SK-MEL-5 (cell line): ENCODE results near the gene NLRX1. TPM values are rescaled to one million over a fixed set of nuclear protein-coding genes. Genes with fewer than 3 reads are reported as not detected.
"Not testable (repeated sequence)": the region's sequence is repeated elsewhere in the genome, so short reads cannot be mapped to it uniquely, and the experiment has no call there.

ENCODE experiments used
- DNase-seq: peaks from one replicate; pipeline ENCODE4 v3.0.0-alpha.2; 2016; ENCODE audit warnings: low read depth, low spot score
- in situ Hi-C: cut with HindIII; loops from 2 replicates; pipeline ENCODE4 v1.10.0; 2016; ENCODE audit warnings: low sequenced_read_pairs, high pct_unique_total_duplicates, low pct_unique_long_range_greater_than_20kb
- total RNA-seq: library from RNA; depleted of rRNA; stranded (reverse); fragments of >200 nt; shearing (Covaris generic); gene quantifications from 2 replicates; pipeline ENCODE4 v1.2.3, GENCODE V29; 2014

NLRX1 gene
- total RNA-seq, 1 experiment from 2014 or later, result 8.7 TPM

DNA sequence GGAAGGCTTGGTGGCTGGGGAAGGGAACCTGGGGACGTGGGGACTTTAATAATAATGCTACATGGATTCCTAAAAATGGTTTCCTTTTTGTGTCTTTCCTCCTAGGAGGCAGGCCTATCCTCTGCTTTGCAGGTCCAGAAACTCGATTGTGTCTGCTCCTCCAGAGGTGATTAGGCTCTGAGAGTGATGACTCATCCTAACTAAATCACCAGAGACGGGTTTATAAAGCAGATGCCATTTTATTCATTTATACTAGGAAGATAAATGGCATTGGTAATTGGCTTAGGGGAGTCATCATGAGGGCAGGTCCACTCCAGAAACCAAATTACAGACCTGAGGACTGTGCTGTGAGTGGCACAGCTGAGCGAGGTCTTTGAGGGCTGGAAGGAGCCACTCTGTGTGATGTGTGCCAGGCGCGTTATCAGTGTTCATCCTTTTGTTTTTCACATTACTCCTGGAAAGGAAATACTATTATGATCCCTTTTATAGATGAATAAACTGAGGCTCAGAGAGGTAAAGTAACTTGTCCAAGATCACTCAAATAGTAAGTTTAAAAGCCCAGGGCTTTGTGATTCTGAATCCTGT is 7.1 kb downstream of the NLRX1 start:
- DNase-seq, result no peak
- in situ Hi-C loops, result no loop called here

DNA sequence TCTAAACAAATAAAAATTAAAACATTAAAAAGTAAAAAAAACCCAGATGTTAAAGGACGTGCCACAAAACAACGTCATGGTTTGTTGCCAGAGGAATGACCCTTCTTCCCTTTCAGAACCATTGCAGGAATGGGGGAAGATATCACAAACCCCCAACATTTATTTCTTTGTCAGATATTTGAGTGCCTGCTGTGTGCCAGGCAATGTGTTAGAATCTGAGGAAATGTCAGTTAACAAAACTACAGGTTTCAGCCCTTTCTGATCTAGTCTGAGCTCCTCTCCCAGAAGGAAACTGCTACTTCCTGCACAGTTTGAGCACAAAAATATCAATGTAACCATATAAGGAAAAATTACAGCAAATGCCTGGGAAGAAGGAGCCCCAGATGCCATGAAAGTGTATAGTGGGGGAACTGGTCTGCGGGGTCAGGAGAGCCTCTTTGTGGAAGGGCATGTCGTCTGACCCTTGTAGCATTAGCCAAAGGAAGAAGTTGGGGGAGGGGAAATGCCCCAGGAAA is 9.7 kb downstream of the NLRX1 start:
- in situ Hi-C loops, result no loop called here
- DNase-seq, result no peak

DNA sequence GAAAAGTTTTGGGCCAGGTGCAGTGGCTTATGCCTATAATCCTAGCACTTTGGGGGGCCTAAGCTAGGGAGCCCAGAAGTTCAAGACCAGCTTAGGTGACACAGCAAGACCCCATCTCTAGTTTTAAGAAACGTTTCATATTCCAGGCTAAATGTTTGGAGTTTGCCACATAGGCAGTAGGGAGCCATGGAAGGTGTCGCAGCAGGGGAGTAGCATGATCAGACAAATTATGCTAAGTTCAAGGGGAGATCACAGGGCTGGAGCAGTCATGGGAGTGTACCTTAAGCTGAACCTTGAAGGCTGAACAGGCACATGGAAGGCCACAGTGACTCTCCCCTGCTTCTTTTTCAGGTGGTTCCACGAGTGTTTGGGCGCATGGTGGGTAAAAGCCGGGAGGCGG is 10.8 kb downstream of the NLRX1 start:
- in situ Hi-C loops, result no loop called here
- no peak for DNase-seq

DNA sequence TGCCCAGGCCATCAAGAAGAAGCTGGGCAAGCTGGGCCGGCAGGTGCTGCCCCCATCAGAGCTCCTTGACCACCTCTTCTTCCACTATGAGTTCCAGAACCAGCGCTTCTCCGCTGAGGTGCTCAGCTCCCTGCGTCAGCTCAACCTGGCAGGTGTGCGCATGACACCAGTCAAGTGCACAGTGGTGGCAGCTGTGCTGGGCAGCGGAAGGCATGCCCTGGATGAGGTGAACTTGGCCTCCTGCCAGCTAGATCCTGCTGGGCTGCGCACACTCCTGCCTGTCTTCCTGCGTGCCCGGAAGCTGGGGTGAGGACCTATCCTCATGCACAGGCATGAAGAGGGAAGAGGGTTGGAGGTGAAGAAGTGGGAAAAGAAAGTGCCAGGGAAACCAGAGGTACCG is 11.5 kb downstream of the NLRX1 start:
- DNase-seq, result no peak
- in situ Hi-C loops, result no loop called here

DNA sequence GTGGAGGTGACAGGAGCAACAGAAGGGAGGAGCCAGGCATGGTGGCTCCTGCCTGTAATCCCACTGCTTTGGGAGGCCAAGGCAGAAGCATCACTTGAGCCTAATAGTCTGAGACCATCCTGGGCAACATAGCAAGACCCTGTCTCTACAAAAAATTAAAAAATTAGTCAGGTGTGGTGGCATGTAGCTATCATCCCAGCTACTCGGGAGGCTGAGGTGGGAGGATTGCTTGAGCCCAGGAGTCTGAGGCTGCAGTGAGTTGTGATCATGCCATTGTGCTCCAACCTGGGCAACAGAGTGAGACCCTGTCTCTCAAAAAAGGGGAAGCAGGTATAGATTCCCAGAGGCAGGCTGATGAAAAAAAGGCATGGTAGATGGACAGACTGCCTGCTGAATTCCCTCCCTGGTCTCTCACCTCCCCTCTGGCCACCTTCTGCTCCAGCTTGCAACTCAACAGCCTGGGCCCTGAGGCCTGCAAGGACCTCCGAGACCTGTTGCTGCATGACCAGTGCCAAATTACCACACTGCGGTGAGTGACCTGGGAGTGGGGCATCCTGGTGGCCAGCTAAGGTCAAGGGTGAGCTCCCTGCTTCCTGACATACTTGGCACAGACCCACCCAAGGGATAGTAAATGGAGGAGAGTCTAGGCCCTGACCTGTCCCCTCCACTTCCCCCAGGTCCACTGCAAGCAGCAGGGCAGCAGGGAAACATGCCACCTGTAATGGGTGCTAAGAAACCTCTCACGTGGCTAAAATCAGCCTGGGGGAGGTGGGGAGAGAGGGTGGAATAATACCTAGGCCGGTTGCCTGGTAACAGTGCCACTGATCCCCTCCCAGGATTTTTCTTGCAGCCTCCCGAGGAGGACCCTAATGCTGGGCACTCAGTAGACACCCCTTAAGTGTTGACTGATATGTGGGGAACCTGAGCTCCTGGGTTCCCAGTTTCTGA is 12.5 kb downstream of the NLRX1 start:
- no peak for DNase-seq
- in situ Hi-C loops, result no loop called here

DNA sequence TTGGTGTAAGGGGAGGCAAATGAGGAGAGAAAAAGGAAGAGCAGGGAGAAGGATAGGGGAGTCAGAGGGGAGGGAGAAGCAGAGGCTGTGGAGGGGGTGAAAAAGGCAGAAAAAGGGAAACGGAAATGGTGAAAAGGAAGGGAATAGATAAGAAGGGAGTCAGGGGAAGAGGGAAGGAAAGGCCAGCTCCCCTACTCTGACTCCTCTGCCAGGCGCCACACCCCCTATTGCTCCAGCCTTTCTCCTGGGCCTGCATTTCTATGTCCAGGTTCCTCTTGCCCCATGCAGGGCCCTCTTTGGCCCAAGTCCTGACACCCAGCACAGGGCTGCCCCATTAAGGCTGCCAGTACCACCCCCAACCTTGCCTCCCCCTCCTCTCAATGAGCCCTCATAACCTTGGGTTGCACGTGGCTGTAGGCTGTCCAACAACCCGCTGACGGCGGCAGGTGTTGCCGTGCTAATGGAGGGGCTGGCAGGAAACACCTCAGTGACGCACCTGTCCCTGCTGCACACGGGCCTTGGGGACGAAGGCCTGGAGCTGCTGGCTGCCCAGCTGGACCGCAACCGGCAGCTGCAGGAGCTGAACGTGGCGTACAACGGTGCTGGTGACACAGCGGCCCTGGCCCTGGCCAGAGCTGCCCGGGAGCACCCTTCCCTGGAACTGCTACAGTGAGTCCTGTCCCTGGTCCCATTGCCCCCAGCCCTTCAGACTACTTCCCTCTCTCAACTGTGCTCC is 13.3 kb downstream of the NLRX1 start:
- in situ Hi-C loops, result no loop called here
- no peak for DNase-seq

DNA sequence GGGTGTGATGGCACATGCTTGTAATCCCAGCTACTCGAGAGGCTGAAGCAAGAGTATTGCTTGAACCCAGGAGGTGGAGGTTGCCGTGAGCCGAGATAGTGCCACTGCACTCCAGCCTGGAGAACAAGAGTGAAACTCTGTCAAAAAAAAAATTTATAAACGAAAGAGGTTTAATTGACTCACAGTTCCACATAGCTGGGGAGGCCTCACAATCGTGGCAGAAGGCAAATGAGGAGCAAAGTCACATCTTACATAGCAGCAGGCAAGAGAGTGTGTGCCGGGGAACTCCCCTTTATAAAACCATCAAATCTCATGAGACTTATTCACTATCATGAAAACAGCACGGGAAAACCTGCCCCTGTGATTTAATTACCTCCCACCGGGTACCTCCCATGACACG is 15.9 kb downstream of the NLRX1 start:
- DNase-seq, in situ Hi-C loops: not testable (repeated sequence)

DNA sequence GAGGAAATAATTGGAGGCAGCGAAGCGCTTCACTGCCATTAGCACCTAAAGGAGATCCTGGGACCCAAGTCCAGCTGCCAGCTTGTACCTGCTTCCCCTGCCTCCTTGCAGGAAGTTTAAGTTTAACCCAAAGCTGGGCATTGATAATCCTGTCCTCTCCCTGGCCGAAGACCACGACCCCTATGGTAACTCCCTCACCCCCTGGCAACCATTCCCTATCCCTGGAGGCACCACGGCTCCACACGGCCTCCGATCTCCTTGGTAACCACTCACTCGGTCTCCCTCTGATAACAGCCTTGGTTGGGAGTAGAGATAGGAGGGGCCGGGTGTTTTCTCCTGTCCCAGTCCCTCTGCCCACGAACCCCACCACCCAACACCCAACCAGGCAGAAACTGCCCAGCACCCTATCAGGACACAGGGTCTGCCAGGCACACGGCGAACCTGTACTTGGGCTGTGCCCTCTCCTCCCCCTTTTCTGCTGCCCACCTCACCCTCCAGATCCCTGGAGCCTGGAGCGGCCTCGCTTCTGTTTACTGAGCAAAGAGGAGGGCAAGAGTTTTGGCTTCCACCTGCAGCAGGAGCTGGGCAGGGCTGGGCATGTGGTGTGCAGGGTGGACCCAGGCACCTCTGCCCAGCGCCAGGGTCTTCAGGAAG is 17.6 kb downstream of the NLRX1 start:
- in situ Hi-C loops, result no loop called here
- DNase-seq, result no peak

DNA sequence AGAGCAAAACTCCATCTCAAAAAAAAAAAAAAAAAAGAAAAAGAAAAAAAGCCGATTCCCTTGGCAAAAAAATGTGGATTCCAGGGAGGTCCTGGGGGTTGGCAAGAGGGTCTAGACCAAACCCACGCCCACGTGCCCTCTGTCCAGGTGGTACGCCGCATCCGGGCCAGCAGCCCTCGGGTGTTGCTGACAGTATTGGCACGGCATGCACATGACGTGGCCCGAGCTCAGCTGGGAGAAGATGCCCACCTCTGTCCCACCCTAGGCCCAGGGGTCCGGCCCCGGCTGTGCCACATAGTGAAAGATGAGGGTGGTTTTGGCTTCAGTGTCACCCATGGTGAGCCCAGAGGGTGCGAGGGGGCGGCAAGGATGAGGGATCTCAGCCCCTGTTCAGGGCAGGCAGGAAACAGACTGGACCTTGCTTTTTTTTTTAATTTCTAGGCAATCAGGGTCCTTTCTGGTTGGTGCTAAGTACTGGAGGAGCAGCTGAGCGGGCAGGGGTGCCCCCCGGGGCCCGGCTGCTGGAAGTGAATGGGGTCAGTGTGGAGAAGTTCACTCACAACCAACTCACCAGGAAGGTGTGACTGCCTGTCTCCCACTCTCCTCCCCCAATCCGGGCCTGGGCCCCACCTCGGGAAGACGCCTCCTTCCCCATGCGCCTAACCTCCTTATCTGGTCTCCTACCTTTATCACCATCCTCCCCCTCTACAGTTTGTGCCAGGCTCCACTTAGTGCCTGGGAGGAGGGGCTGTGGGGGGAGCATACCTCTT is 18.8 kb downstream of the NLRX1 start:
- in situ Hi-C loops, result no loop called here
- no peak for DNase-seq

DNA sequence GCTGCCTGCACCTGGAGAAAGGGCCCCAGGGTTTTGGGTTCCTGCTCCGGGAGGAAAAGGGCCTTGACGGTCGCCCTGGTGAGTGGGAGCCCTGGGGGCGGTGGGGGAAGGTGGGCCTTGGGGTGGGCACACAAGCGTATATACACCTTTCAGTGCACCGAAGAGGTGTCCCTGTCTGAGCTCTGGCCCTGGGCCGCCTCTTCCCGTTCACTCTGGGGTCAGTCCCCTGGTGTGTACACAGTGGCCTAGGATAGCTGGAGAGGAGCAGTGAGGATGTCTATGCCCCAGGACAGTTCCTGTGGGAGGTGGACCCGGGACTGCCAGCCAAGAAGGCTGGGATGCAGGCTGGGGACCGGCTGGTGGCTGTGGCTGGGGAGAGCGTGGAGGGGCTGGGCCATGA is 19.5 kb downstream of the NLRX1 start:
- no peak for DNase-seq
- in situ Hi-C loops, result no loop called here

DNA sequence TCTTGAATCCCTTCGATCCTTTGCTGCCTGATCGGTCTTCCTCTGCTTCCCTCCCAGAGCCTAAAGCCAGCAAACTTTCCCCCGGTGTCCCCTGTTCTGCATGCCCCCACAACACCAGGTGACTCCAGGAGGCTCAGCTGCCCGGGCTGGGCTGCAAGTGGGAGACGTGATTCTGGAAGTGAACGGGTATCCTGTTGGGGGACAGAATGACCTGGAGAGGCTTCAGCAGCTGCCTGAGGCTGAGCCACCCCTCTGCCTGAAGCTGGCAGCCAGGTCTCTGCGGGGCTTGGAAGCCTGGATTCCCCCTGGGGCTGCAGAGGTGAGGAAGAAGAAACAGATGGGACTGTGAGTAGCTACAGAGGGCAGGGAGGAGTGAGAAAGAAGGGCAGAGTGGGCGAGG is 20.4 kb downstream of the NLRX1 start:
- in situ Hi-C loops, result no loop called here
- DNase-seq, result no peak

DNA sequence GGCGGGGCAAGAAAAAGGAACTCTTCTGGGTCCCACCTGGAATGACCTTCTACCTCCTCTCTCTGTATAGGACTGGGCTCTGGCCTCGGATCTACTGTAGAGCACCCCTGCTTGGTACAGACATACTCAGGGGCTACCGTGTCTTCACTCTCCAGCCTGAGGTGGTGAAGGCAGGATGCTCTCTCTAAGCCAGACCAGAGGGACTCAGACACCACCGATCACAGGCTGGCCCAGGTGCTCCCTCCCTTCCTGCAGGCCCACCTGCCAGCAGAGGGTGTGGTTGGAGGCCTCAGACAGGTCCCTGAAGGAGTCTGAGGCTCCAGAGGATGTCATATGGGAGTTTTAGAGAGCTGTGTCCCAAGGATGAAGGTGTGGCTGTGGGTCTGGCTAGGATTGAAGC is 20.9 kb downstream of the NLRX1 start:
- DNase-seq, result no peak
- in situ Hi-C loops, result no loop called here

DNA sequence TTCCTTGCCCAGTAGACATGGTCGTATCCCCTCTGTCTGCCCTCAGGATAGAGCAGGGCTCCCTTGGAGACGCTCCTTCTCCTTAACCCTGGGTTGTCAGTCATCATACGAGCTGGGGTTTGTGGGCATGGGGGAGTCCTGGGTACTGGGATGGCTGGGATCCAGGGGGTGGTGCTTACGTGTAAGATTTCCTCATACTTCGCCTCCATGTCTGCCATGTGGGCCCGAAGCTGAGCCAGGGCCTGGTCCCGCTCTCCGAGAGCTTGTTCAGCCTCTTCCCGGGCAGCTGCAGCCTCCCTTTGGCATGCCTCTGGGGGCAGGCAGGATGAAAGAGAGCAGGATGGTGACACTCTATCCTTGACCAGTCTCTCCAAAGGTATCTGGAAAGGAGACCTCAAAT is 22.0 kb downstream of the NLRX1 start:
- DNase-seq, result no peak
- in situ Hi-C loops, result no loop called here

DNA sequence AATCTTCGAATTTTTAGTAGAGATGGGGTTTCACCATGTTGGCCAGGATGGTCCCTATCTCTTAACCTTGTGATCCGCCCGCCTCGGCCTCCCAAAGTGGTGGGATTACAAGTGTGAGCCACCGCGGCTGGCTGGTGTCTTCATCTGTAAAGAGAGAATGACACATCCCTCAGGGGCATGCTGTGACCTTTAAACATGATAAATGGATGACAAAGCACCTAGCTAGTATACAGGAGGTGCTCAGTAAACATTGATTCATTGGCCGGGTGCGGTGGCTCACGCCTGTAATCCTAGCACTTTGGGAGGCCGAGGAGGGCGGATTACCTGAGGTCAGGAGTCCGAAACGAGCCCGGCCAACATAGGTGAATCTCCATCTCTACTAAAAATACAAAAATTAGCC is 22.7 kb downstream of the NLRX1 start:
- in situ Hi-C loops, DNase-seq: not testable (repeated sequence)

DNA sequence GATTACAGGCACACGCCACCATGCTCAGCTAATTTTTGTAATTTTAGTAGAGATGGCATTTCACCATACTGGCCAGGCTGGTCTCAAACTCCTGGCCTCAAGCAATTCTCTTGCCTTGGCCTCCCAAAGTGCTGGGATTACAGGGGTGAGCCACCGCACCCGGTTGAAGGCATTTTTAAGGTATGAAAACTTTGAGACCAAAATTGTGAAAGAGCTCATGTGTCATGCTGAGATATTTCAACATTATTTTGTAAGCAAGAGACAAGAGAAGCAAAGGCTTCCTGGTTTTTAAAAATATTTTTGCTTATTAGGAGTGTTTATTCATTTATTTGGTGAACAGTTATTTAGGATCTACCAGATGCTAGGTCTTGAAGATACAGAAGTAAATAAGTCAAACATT is 23.6 kb downstream of the NLRX1 start:
- no peak for DNase-seq
- in situ Hi-C loops, result no loop called here

DNA sequence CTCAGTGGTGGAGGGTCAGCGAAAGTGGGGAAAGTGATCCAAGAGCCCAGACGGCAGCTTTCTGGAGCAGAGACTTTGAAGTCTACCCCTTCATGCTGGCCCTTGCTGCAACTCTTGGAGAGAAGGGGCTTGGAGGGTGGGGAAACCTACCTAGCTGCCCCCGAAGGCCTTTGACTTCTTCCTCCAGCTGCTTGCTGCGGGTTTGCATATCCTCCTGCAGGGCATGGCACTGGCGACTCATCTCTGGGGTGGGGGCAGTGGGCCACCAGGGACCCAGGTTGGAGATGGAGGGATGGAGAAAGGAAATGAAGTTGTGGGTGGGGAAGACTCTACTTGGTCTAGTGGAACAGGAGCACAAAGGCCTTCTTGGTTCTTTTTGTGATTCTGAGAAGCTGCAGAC is 24.5 kb downstream of the NLRX1 start:
- no peak for DNase-seq
- in situ Hi-C loops, result no loop called here

DNA sequence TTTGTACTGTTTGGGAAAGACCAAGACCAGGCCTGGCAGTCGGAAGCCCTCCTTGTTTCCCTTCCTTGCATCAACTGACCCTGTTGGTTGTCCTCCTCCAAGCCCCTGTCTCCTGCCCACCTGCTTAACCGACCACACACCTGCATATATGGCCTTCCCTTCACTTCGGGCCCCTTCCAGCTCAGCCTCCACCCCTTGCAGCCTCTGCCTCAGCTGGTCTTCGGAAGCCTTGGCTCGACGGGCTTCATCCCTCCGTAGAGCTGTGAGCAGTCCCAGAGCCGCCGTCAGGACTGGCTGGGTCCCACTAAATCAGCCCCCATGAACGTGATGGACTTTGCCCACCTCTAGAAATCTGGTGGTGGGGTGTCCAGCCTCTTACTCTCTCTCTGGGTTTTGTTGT is 25.1 kb downstream of the NLRX1 start:
- in situ Hi-C loops, result no loop called here
- DNase-seq, result no peak
